Measurements from ENCODE around the gene DHH. TPM values are rescaled to one million over a fixed set of nuclear protein-coding genes. Genes with fewer than 3 reads are reported as not detected.

The DHH gene
- total RNA-seq, 1 donor from 2014 or later, result 0.41 TPM

DNA sequence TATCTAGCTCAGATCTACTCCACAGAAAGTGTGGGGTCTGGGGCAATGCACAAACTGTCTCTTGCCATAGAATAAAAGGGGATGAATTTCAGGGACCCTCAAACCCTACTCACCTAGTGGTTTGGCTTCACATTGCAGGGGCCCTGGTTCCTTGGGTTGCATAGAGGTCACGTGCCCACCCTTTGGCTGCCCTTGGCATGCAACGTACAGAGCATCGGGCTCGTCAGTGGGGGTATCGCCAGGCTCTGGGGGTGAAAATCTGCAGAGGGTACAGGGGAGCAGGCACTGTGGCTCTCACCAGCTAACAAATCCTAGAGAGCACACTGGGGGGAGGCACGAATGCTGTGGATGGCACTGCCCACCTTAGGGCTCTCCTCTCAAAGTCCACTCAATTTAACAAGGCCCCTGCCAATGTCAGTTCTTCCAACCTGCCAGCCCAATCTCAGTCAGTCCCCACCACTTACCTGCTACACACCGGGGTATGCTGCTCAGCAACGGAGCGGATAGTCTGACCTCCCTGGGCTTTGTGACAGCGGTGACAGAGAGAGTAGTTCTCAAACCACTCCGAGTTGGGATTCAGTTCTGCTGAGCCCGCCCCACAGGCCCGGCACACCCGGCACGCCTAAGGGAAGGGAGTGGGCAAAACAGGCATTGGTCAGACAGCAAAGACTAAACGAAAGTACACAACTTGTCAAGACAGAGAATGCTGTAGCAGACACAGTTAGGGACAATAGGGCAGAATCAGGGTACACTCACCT is 42.0 kb downstream of the DHH start:
- DNase-seq (ENCODE audit: low spot score in 2 of 2) (no peak), FAIRE-seq (no peak)

DNA sequence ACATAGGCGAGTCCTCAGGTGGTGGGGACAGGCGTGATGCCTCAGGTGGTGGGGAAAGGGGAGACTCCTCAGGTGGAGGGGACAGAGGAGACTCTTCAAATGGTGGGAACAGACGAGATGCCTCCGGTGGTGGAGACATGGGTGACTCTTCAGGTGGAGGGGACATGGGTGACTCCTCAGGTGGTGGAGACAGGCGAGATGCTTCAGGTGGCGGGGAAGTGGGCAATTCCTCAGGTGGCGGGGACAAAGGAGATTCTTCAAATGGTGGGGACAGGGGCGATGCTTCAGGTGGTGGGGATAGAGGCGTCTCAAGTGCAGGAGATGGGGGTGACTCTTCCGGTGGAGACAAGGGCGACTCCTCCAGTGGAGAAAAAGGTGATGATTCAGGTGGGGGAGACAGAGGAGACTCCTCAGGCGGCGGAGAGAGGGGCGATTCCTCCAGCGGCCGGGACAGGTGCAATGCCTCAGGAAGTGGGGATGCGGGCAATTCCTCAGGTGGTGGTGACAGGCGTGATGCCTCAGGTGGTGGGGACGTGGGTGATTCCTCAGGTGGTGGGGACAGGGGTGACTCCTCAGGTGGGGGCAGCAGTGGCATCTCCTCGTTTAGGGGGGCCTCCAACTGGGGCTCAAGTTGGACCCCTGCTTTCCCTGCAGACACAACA is 42.7 kb downstream of the DHH start:
- FAIRE-seq (no peak), DNase-seq (ENCODE audit: low spot score in 2 of 2) (no peak)

DNA sequence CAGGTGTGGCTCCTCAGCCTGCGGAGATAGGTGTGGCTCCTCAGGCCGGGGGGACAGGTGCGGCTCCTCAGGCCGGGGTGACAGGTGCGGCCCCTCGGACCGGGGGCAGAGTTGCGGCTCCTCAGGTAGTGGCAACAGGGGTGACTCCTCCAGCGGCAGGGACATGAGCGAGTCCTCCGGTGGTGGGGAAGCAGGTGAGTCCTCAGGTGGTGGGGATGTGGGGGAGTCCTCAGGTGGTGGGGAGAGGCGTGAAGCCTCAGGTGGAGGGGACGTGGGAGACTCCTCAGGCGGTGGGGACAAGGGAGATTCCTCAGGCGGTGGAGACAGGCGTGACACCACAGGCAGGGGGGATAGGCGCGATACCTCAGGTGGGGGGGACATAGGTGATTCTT is 43.2 kb downstream of the DHH start:
- no peak for FAIRE-seq

DNA sequence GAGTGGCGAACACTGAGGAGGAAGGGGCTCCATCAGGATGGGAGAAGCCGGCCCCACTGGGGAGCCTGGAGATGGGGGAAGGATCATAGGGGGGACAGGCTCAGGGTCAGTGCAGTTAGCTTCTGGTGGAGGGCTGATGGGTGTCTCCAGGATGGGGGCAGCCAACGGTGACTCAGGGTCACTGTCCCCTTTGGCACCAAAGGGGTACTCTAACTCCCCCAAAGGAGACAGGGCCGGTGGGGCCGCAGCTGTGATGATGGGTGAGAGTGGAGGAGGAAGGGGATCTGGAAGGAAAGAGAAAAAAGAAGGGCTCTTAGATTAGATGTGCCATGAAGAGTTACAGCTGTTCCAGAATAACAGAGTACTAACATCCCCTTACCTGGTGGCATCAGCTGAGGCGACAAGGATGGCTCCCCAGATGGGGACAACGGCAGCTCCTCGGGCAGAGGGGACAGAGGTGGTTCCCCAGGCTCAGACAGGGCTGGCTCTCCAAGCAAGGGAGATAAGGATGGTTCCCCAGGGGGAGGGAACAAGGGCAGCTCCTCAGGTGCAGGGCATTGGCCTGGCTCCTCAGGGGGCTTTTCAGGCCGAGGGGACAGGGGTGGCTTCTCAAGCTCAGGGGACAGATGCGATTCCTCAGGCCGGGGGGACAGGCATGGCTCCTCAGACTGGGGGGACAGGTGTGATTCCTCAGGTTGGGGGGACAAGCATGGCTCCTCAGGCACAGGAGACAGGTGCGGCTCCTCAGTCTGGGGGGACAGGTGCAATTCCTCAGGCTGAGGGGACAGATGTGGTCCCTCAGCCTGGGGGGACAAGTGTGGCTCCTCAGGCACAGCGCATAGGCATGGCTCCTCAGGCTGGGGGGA is 43.9 kb downstream of the DHH start:
- DNase-seq (ENCODE audit: low spot score in 2 of 2), result no peak
- FAIRE-seq, result no peak

More for the DNA sequence above, 43.2 kb downstream of the DHH start:
- DNase-seq (ENCODE audit: low spot score in 2 of 2), result no peak

DNA sequence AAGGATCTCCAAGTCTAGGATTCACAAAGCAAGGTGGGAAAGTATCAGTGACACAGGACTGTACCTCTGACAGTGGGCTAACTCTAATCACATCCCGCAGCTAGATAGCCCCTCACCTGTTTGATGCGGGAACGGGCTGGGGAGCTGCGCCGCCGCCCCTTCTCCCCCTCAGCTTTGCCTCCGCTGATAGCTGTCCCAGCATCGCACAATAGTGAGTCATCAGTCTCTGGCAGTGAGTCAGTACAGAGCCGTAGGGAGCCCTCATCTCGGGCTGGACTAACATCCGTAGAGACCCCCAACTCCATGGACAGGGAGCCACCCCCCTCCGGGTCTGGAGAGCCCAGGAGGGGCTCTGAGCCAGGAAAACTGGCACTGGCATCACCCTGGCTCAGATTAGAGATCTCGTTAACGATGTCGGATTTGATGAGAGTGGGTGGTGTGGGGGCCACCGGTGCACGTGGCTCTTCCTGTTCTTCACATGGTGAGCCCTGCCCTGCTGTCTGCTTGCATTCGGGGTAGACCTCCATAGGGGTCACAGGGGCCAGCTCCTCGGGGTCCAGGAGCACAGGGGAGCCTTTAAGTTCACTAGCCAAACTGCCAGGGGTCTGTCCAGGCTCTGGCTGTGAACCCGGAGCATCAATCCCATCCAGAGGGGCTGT is 44.9 kb downstream of the DHH start:
- DNase-seq (ENCODE audit: low spot score in 2 of 2) (no peak), FAIRE-seq (no peak)

DNA sequence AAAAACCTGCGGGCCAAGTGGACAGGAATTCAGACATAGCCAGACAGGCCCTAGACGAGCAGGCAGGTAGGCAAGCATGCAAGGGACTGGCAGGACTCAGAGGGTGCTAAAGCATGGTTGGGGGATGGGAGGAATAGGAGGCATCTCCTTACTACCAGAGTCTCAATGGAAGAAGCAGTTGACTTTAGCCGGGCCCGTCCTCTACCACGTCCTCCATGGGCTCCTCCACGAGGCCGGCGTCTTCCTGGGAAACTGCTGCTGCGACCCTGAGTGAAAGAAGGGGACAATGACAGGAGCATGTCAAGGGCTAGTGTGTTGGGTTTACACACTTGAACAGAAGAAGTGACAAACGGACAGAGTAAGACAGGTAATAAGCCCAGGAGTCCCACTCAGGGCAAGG is 45.6 kb downstream of the DHH start:
- FAIRE-seq (no peak), DNase-seq (ENCODE audit: low spot score in 2 of 2) (no peak)

DNA sequence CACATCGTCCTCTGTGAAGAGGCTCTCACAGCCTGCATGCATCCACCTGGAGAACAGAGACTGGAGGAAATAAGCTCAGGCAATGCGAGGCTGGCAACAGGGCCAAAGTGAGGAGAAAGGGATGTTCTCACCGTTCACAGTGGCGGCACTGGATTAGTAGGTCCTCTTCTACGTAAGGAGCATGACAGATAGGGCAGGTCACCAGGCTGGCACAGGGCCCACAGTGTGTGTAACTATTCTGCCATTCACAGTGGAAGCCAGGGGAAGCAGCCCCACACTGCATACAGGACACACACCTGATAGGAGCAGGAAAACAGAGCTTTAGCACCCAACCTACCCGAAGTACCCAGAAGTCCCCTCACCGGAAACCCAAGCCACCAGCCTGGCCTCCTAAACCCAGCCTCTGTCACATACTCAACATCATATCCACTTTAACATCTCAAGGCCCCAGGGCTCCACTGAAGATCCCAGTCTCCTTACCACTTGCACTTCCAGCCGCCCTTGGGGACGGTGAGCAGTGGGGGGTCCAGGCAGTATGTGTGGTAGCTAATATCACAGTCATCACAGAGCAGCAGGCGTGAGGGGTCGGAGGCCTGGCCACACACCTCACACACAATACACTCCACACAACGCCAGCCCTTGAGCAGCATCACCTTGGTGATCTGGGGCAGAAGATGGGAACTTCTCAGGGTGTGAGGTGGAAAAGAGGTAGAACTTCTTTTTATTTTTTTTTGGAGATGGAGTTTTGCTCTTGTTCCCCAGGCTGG is 48.3 kb downstream of the DHH start:
- DNase-seq (ENCODE audit: low spot score in 2 of 2), result no peak
- no peak for FAIRE-seq

DNA sequence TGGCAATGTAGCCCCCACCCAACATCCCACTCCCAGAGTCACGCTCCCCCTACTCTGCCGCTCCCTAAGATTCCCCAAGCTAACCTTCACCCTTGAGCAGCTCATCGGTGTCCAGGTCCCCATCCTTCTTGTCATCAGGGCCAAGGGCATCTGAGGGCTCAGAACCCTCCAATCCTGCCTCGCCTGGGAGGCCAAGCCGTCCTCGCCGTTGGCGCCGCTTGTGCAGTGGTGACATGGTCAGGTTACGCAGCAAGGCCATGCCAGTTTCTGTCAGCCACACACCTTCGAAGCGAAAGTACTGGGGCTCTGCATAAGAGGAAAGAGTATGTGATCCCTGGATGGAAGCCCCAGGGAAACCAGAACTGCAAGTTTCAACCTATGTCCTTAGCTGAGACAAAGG is 49.9 kb downstream of the DHH start:
- DNase-seq (ENCODE audit: low spot score in 2 of 2) (no peak), FAIRE-seq (no peak)

DNA sequence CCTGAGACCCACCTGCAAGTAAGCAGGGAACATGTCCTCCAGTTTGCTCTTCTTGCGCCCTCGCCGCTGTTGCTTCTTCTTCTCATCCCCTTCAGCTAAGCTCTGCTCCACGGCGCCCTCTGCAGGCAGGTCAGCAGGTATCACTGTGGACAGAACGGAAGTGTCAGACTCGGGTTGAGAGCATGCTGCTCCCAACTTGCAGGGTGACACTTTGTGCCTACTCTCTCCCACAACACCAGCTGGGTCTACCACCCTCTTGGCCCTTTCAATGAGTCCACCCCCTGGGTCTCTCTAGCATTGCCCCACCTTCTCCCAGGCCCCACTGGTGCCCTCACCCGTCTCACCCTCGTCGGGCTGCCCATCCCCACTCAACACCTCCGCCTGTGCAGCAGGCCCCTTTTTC is 50.7 kb downstream of the DHH start:
- DNase-seq (ENCODE audit: low spot score in 2 of 2), result peak; percentile 54 to 73
- no peak for FAIRE-seq

DNA sequence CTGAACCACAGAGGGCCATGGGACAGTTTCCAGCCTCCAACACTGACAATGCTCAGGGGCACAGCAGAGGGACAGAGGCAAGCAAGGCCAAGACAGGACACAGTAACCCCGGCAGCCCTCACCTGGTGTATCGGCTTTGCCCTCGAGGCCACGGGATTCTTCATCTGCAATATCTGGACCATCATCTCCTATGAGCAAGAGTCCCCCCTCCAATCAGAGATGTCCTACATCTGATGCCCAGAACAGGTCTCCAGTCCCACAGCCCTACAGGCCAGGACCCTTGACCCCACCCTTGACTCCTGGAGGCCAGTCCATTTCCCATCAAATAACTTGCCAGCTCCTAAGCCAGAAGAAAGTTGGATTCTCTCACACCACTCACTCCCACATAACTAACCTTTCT is 51.4 kb downstream of the DHH start:
- DNase-seq (ENCODE audit: low spot score in 2 of 2) (no peak), FAIRE-seq (no peak)

DNA sequence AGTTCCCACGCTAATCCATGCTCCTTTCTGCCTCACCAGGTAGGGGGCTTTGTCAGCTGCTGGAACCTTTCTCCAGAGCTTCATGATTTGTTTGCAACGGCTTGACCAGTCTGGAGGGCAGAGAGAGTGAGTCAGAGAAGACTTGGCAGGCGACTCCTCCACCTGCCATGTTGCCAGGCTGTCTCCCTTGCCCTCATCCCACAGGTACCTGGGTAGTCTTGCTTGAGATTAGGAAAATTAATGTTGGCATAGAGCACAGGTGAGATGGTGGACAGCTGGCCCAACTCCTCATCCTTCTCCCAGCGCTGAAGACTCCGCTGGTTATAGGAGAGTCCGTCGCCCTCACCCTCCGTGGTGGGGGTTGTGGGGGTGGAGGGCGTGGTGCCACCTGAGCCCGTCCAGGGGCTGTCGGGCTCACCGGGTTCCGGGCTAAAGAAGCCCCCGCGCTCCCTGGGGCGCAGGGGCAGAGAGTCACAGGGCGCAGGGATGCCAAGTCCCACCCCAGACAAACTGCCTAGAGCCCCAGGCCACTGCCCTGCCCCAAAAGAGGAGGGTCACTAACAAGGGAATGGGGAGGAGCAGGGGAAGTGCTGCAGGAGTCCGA is 52.6 kb downstream of the DHH start:
- FAIRE-seq, result no peak
- no peak for DNase-seq (ENCODE audit: low spot score in 2 of 2)

DNA sequence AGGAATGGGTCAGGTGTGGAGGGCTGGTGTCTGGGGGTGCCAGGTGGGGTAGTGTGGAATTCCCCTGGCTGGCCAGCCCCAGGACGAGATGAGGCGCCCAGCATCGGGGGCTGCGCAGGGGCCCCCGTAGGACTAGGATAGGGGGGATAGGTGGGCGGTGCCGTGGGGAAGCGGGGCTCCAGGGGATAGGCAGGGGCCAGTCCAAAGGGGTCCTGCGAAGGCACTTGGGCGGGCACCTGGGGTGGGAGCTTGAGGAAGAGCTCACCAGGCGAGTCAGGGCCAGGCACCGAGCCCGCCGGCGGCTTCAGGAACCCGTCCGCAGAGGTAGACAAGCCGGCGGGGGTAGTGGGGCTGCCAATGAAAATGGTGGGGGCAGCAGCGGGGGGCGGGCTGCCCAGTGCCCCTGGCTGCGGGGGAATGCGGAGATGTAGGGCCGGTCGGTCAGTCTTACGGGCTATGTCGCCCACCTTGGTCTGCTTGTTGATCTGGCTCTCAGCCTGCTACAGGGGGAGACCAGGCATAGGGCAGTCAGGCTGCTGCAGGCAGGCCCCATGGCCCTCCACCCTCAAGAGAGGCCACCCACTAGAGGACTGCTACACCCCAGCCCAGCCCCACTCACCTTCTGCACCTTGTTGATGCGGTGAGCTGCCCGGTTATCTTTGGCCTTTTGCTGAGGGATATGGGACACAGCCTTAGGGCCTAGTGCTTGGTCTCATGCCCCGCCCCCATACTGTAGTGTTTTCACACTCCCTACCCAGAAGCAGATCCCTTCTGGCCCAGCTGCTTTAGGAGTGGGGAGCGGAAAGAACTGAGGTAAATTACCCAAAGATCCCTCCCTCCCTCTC is 53.3 kb downstream of the DHH start:
- DNase-seq (ENCODE audit: low spot score in 2 of 2), result no peak
- no peak for FAIRE-seq

DNA sequence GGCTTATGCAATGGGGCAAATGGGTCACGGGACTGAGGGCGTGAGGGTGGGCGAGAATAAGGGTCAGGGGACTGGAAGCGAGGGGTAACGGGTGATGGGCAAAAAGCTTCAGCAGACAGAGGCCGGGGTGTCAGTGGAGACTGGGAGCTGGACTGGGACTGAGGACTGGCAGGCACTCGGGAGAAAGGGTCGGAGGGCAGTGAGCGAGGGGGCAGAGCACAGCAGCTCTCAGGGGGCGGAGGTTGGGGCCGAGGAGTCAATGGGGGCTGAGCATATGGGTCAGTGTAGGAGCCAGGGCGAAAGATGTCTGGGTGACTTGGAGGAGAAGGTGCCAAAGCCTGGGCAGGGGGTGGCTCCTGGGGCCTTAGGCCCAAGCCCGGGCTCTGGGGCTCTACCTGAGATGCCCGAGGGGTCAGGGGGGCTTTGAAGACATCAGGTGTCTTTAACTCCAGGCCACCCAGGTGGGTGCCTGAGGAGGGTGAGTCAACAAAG is 54.2 kb downstream of the DHH start:
- DNase-seq (ENCODE audit: low spot score in 2 of 2) (no peak), FAIRE-seq (no peak)

DNA sequence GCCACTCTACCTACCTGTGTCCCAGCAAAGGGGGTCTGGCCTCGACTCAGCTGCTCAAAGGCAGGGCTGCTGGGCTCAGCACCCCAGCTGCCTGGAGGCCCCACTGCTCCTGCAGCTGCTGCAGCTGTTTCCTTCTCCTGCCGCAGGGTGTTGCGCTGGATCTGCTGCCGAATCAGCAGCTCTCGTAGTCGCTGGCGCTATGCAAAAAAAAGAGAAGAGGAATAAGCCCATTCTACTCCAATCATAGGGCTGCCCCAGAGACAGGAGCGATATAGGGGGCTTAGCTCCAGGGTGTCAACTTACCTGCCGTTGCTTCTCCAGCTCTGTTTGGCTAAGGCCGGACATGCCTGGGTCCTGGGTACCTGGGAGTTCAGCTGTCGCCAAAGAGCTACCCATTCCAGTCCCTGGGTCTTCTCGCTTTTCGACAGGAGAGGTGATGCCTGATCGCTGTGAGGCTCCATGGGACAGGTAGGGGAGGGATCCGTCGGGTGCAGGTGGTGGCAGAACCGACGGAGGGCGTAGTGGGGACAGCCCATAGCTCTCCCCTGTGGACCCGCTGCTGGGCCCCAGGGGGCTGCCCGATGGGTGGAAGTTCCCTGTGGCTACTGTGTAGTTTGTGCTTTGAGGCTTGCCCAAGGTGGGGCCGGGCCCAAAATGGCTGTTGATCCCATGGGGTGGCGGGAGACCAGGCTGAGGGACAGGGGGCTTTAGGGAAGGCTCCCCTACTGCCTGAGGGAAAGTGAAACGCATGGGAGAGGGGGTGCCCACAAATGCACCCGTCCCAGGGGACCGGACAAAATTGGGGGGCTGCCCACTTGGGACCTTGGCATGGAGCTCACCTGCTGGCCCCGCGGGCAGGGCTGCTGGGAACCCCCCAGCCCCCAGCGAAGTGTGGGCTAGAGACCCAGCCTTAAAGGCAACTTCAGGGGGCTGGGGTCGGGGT is 54.9 kb downstream of the DHH start:
- FAIRE-seq, result no peak
- DNase-seq (ENCODE audit: low spot score in 2 of 2), result no peak

DNA sequence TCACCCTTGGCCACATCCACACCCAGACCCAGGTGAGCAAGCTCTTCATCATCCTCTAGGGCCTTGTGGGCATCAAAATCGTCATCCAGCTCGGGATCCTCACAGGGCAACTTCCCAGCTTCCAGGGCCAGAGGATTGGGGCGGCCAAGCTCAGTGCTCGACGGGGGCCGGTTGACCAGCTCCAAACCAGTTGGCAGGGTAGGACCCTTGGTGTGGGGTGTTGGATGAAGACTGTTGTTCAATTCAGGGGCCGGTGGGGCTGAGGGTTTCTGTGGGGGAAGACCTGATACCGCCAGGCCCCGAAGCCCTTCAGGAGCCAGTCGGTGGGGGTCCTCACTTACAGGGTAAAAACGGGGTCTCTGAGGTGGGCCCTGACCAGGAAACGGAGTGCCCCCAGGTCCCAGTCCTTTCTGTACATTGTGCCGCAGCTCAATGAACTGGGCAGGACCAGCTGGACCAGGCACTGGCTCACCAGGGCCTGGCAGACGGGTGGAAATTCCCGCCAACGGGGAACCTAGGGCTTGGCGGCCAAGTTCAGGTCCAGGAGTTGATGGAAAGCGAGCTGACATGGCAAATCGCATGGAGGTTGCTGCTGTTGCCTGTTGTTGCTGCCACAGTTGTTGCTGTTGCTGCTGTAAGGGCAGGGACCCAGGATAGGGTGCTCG is 56.2 kb downstream of the DHH start:
- no peak for DNase-seq (ENCODE audit: low spot score in 2 of 2)
- FAIRE-seq, result no peak

DNA sequence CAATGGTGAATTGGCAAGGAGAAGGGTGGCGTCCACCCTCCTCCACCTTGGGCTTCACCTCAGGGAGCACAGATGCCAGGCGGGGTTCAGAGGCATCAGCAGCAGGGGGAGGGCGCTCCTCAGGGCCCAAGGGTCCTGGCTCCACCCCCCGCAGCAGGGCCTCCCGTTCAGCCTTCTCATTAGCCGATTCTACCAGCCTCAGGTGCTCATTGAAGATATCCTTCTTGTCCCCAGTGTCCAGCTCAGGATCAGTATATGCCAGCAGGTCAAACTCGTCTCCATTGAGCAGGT is 56.7 kb downstream of the DHH start:
- FAIRE-seq (no peak), DNase-seq (ENCODE audit: low spot score in 2 of 2) (no peak)

Measured in frontal cortex (tissue), 4 donors.